HG03558 (cell line): ENCODE results near the gene TXN2.
"Not testable (repeated sequence)": the region's sequence is repeated elsewhere in the genome, so short reads cannot be mapped to it uniquely, and the experiment has no call there.

Source experiments
- ATAC-seq: cut with Tn5 transposase; IDR thresholded peaks from one replicate; pipeline ENCODE4 v1.9.1; 2021; ENCODE audit warnings: moderate number of reproducible peaks; ENCODE audit not compliant: unreplicated experiment; ENCODE audit errors: extremely low read depth

Gene TXN2

DNA sequence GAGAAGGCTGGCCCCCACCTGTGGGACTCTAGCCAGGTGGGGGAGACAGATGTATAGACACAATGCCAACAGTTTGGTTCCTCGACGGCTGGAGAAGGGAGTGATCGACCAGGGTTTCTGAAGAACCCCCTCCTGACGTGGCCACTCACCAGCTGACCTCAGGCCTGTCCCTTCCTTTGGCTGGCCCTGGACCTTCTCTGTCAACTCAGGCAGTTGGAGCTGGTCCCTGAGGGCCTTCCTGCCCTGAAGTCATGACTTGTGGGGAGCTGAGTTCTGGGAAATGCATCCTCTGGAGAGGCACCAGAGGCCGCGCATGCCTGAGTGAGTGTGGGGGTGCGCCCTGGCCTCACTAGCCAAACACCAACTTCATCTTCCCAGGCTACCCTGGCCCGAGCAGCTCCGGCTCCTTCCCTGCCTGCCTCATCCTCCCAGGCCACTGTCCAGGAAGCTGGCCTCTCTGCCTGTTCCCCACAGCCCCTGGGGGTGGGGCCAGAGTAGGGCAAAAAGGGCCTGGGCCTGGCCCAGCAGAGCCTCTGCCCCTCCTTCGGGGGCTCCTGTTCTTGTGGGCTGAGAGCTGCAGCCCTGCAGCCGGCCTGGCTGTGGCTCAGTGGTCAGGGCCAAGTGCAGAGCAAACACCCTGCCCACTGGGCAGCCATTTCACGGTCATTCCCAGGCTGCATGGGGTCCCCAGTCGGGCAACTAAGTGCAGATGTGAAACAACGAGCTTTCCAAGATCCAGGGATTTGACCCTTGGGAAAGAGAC, 23.6 kb downstream of the TXN2 start:
- no peak for ATAC-seq

DNA sequence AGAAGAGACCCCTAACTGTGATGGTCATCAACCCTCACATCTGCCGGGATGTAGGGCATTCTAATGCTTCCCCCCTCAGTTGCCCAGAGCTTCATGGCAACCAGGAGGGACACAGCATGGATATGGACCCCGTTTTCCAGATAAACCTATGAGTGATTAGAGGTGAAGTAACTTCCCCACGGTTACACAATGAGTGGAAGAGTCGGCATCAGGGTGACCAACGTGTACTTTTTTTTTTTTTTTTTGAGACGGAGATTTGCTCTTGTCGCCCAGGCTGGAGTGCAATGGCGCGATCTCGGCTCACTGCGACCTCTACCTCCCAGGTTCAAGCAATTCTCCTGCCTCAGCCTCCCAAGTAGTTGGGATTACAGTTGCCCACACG, 25.0 kb downstream of the TXN2 start:
- ATAC-seq: no peak

DNA sequence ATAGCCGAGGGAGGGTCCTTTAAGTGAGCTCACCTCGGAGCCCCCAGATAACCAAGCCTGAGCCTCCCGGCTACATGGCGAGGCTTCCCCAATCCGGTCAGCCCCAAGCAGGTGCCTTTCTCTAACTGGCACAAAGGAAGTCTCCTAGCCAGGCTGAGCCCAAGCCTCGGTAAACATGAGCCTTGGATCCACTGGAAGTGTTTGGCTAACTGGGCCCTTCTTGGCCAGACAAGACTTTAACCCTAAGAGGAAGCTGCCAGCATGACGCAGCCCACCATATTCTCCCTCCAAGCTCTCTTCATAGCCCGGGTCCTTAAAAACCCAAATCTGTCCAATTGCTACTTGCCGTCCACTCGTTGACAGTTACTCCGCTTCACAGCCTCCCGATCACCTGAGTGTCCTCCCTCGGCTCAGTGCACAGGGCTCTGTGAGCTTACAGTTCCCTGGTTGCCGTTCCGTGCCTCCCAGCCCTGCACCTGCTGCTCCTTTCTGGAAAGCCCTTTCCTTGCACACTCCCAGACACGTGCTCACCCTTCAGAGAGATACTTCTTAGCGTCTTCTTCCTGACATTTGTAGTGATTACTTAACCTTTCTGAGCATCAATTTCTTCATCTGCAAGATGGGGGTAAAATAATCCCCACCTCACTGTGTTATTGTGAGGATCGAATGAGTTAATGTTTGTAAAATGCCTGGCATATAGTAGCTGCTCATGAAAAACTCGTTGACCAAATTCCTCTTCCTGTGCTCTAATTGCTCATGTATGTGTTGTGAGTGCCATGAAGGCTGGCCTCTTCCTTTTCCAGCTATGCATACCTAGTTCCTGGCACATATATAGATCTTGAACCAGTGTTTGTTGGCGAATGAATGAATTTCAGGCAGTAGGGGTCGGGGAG, 25.6 kb downstream of the TXN2 start:
- no peak for ATAC-seq

DNA sequence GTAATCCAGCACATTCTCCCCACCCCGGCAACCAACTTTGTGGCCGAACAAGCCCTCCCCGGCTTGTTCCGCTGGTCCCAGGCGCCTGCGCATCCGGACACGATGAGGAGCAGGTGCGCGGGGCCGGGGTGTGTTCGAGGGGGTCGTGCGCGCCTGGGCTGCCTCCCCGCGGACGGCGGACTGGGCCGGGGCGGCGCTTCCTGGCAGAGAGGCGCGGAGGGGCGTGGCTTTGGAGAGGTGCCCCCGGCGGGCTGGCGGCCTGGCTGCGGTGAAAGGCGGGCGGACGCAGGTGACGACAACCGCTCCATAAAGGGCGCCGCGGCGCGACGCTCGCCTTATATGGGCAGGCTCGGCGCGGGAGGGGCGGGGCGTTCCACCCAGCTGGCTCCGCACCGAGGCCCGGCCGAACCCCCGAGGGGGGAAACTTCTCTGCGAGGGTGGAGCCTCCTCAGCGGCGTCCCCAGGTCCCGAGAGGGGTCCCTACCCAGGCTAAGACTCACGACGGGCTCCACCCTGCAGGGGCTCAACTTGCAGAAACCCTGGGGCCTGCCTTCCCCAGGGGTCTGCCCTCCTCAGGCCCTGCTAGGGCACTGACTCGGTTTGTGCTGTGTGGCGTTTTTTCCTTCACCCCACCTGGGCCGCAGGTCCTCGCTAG, 26.4 kb downstream of the TXN2 start:
- no peak for ATAC-seq

DNA sequence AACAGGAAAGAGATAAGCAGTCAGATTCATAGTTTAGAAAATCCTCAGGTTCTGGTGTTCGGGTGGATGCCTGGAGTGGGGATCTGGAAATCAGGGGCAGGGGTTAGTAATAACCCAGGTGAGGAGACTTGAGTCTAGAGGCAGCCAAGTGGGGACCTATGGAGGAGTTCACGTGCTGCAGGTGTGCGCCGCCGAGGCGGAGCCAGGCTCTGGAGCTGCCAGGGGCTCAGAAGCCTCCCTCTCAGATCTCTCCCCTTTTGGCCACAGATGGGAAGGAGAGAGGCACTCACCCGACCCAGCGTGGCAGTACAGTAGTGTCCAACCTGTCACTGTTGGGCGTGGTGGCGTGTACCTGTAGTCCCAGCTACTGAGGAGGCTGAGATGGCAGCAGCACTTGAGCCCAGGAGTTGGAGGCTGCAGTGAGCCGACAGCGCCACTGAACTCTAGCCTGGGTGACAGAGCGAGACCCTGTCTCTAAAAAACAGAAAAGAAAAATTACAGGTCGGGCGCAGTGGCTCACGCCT, 27.5 kb downstream of the TXN2 start:
- ATAC-seq: no peak

DNA sequence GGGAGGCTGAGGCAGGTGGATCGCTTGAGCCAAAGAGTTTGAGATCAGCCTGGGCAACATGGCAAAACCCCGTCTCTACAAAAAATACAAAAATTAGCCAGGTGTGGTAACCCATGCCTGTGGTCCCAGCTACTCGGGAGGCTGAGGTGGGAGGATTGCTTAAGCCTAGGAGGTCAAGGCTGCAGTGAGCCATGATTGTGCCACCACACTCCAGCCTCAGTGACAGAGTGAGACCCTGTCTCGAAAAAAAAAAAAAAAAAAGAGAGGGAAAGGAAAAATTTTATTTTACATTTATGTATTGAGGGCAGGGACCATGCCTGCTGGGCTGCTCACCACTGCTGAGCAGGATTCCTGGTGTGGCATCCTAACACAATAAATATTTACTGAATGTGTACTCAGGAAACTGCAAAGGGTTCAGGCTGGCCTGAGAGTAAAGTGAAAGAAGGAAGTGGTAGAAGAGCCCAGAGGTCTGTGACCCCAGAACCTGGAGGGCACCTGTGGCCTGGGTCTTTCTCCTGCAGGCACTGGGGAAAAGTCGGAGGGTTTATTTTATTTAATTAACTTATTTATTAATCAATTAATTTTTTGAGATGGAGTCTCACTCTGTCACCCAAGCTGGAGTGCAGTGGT, 28.3 kb downstream of the TXN2 start:
- ATAC-seq: not testable (repeated sequence)

DNA sequence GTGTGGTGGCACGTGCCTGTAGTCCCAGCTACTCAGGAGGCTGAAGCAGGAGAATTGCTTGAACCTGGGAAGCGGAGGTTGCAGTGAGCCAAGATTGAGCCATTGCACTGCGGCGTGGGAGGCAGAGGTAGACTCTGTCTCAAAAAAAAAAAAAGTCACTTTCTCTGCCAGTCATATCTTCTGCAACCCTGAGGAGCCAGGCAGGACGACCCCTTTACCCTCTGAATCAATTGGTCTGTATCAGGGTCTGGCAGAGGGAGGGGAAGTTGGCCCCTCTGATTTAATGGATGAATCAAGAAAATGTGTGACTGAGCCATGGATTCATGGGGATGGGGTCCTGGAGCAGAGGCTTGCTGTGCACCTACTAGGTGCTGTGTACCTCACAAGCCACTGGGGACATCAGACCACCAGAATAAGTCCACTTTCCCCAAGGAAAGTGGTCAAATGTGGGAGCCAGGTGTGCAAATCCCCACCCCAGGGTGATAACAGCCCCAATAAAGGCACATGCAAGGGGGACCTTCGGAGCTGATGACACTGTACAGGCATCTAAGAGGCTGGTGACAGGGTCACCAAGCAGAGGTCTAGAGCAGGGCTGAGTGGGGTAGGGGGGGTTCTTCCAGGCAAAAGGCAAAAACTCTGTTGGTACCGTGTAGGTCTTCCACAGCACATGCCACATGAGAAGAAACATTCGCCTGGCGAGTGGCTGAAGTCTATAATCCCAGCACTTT, 29.0 kb downstream of the TXN2 start:
- no peak for ATAC-seq

DNA sequence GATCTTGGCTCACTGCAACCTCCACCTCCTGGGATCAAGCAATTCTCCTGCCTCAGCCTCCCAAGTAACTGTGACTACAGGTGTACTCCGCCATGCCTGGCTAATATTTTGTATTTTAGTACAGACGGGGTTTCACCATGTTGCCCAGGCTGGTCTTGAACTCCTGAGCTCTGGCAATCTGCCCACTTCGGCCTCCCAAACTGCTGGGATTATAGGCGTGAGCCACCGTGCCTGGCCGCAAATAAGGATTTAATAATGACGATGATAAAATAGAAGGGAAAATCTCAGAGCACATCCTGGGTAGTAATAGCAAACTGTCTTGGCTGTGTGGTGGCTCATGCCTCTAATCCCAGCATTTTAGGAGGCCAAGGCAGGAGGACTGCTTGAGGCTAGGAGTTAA, 30.5 kb downstream of the TXN2 start:
- not testable (repeated sequence) for ATAC-seq

DNA sequence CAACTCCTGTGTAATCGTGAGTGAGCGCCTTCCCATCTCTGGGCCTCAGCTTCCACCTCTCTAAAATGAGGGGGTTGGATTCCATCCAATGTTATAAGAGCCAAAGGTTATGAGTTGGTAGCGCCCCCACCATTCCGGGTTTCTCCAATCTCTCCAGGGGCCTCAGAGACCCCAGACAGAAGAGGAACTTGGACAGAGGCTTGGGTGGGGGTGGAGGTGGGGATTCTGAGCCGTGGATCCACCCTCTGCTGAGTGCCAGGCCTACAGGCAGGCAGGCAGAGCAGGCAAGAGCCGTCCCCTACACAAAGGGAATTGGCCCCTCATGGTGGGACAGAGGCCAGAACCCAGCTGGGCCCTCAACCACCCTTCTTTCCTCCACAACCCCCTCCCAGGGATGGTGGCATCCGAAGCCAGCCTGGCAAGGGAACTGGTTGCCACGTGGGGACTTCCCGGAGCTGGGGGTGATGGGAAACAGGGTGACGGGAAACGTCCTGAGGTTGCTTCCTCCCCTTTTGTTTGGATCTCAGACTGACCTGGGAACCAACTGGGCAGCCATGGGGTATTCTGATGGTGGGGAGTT, 31.8 kb downstream of the TXN2 start:
- ATAC-seq: no peak

DNA sequence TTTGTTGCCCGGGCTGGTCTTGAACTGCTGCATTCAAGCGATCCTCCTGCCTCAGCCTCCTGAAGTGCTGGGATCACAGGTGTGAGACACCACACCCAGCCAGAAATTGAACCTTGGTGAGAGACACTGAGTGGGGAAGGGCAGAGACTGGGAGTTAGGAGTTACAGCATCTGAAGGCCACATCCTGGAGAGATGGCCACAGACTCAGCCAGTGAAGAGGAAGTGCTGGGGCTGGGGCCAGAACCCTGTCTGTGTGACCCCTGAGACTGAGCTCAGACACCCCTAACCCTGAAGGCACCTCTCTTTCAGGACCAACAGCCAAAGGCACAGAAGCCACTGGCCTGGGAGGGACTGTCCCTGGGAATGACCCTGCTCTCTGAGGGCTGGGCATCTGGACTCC, 33.8 kb downstream of the TXN2 start:
- no peak for ATAC-seq

DNA sequence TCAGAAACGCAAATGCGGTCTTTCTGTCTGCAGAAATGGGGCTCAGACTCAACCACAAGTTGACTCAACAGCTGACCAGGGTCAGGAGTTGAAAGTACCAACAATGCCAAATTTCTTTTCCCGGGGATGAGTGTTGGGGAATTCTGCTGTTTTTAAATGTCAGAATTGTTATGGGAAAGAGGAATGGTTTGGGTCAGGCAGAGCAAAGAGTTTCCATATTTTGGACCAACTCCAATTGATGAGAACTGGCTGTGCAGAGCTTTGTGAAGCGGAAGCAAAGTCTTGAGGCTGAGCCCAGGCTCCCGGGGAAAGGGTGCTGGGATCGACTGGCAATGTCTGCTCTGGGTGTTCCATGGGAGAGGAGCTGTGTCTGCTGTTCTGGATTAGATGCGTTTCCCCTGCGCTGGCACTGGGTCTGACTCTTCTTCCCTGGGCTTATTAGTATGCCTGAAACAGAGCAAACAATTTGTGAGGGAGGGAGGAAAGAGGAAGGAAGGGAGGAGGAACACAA, 36.2 kb downstream of the TXN2 start:
- no peak for ATAC-seq

DNA sequence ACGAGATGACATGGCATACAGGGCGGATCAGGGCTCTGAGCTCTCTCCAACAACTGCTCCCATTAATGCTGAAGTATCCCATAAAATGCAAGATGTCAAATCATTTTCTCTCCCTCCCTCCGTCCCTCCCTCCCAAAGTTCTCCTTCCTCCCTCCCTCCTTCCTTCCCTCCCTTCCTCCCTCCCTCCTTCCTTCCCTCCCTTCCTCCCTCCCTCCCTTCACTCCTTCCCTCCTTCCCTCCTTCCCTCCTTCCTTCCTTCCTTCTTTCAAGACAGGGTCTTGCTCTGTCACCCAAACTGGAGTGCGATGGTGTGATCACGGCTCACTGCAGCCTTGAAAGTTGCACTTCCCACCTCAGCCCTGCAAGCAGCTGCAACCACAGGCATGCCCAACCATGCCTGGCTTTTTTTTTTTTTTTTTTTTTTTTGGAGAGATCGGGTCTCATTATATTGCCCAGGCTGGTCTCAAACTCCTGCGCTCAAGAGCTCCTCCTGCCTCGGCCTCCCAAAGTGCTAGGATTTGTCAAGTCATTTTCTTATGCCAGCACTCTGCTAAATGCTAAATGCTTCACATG, 38.2 kb downstream of the TXN2 start:
- no peak for ATAC-seq

DNA sequence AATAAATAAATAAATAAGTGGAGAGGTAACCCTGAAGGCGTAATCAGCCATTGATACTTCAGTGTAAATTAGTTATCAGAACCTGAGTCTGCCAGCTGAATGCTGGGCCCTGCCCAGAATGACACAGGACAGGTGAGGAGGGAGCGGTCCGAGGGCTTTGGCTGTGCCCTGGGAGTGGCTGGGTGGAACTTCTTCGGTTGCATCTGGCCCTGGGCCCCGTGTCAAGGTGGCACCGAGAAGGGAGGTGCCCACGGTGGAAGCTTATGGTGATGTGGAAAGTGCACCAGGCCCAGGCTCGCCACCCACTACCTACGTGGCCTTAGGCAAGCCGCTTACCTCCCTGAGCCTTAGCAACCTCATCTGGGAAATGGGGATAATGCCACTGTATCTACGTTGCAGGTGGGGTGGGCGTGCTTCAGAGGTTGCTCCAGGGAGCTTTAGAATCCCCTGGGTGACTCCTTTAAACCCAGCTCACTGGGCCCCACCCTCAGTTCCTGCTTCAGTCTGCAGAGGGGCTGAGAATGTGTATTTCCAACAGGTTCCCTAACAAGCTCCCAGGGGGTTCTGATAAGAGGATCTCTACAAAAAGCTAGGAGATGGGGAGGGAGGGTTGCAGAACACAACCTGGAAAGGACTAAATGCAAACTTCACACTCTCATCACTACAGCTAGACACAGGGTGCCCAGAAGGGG, 38.8 kb downstream of the TXN2 start:
- no peak for ATAC-seq

DNA sequence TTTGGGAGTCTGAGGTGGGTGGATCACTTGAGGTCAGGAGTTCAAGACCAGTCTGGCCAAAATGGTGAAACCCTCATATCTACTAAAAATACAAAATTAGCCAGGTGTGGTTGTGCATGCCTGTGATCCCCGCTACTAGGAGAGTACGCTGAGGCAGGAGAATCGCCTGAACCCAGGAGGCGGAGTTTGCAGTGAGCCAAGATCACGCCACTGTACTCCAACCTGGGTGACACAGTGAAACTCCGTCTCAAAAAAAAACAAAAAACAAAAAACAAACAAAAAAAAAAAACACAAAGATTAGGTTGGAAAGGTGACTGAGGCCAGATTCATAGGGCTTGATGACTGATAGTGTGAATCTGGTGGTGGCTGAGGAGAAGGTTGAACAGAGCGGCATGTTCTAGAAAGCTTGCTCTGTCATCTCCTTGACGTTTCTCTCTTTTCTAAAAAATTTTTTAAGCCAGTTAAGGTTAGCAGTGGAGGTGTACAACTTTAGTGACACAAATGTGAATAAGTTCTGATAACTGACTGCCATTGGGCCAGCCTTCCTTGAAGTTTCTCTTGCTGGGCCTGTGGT, 40.9 kb downstream of the TXN2 start:
- no peak for ATAC-seq

DNA sequence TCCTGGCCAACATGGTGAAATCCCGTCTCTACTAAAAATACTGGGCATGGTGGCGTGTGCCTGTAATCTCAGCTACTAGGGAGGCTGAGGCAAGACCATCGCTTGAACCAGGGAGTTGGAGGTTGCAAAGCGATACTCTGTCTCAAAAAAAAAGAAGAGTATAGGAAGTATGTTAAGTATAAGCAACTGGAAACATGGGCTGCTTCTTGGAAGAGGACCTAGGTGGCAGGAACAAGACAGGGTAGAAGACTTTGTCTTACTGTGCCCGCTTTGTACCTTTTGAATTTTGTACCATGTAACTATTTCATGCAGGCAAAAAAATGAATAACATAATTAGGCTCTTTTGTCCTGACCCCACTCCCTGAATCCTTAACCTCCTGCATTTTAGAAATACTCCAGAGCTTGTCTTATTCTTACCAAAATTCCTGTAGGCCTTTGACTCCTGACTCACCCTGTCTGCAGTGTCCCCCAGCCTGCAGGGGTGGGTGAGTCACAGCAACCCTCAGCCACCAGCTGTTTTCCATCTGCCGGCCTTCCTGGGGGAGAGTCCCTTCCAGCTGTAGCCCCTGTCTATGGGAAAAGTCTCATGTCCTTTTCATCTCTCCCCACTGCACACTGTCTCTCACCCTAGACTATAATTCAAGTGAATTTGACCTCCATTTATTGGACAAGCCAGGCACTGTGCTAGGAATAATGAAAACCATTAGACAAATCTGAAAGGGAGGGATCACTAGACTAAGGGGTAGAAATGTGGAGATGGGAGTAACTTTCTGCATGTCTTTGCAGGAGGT, 41.8 kb downstream of the TXN2 start:
- no peak for ATAC-seq

DNA sequence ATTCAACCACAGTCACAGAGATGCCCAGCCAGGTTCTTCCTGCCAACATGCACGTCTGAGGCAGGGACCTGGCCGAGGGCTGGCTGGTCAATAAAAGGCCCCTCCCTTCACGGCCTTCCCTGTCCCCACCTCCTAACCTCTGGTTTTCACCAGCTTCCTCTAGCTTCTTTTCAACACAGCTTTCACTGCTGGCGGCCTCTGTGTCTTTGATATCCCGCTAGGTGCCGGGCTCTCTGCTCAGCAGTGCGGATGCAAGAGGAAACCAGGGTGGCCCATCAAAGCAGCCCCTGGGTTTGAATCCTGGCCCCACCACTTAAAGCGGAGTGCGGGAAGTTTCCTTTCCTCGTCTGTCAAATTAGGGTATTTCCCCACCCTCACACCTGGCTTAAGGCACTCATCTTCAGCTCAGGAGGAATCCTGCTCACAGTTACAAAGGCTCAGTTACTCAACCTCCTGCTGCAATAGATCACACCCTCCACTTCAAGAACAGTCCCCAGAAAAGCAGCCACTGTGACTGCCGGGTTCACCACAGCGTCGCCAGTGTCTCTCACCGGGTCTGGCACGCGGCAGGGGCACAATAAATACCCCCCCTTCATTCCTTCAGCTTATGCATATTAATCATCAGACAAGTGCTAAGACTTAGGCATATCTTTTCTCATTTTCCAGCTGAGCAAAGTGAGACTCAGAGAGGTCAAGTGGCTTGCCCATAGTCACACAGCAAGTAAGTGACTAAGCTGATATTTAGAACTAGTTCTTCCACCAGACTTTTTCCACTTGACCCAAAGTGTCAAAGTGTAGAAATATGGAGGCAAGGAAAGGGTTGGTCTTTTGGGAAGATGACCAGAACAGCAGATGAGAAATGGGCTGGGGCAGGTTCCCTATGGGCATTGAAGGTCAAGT, 45.7 kb downstream of the TXN2 start:
- no peak for ATAC-seq
